B cell (primary cell): Measurements from ENCODE around the gene RAB8A. TPM values are rescaled to one million over a fixed set of nuclear protein-coding genes. Genes with fewer than 3 reads are reported as not detected.

Experiments
- ATAC-seq: fragments of 200-7000 bp; cut with Tn5 transposase; one replicate; pipeline ENCODE4 v1.10.0; 2021; ENCODE audit warnings: low read depth, mild to moderate bottlenecking, moderate number of reproducible peaks, moderate library complexity
- CTCF ChIA-PET: fragments of 350-600 bp; sonication (Branson Sonifier 250); formaldehyde crosslinking; loops from one replicate; lab custom pipeline; 2021; ENCODE audit warnings: antibody characterized with exemption, inconsistent platforms; lab: Charles Lee
- POLR2A ChIA-PET: fragments of 350-600 bp; sonication (Branson Sonifier 250); formaldehyde crosslinking; loops from one replicate; lab custom pipeline; 2021; ENCODE audit warnings: antibody characterized with exemption; lab: Charles Lee
- DNase-seq: peaks from one replicate; pipeline ENCODE4 v3.0.0; 2013
- H2AFZ ChIP-seq: 2 replicates; pipeline ENCODE4 v1.6.1; 2012; ENCODE audit warnings: mild to moderate bottlenecking, low read depth, low read length; ENCODE audit not compliant: insufficient read depth, poor library complexity, severe bottlenecking
- H3K27ac ChIP-seq, 2 donors: 1 replicate in 1 of 2; 2 replicates in 1 of 2; pipeline ENCODE4 v1.5.1; 2012 to 2013; ENCODE audit warnings: low read length in 2 of 2, mild to moderate bottlenecking in 2 of 2, moderate library complexity in 1 of 2
- H3K27me3 ChIP-seq, 4 experiments: fragments of 200-600 bp in 1 of 4; sonication (generic) in 1 of 4; replicated peaks in 1 of 4; 1 replicate in 2 of 4; 2 replicates in 2 of 4; pipeline versions ENCODE4 v1.6.1 to v1.7.0; 2013 to 2016; ENCODE audit warnings: low read length in 3 of 4, mild to moderate bottlenecking in 2 of 4, mixed read lengths in 1 of 4, moderate library complexity in 1 of 4; ENCODE audit not compliant: insufficient read depth in 4 of 4, control insufficient read depth in 3 of 4; ENCODE audit errors: control extremely low read depth in 1 of 4
- H3K36me3 ChIP-seq, 2 experiments: replicated peaks in 1 of 2; 1 replicate in 1 of 2; 2 replicates in 1 of 2; pipeline versions ENCODE4 v1.6.1 to v1.7.1; 2013; ENCODE audit warnings: low read length in 1 of 2; ENCODE audit not compliant: insufficient read depth in 2 of 2, control insufficient read depth in 1 of 2; ENCODE audit errors: control extremely low read depth in 1 of 2, extremely low read depth in 1 of 2
- H3K4me1 ChIP-seq, 2 donors: fragments of 200-600 bp in 1 of 2; sonication (generic) in 1 of 2; 1 replicate in 1 of 2; 2 replicates in 1 of 2; pipeline versions ENCODE4 v1.5.1 to v1.6.1; 2013 to 2017; ENCODE audit warnings: low read length in 2 of 2; ENCODE audit not compliant: control insufficient read depth in 2 of 2, insufficient read depth in 2 of 2
- H3K4me2 ChIP-seq: replicated peaks from 2 replicates; pipeline ENCODE3; 2012; ENCODE audit warnings: mild to moderate bottlenecking, low read depth, low read length; ENCODE audit not compliant: poor library complexity, severe bottlenecking
- H3K4me3 ChIP-seq, 5 experiments: fragments of 200-600 bp in 1 of 5; sonication (generic) in 1 of 5; 1 replicate in 3 of 5; 2 replicates in 2 of 5; pipeline versions ENCODE4 v1.5.1 to v1.7.0; 2011 to 2016; ENCODE audit warnings: low read length in 4 of 5, mild to moderate bottlenecking in 4 of 5, low read depth in 2 of 5, control low read depth in 1 of 5, moderate library complexity in 1 of 5; ENCODE audit not compliant: insufficient read depth in 1 of 5; ENCODE audit errors: control extremely low read depth in 1 of 5, extremely low read depth in 1 of 5
- H3K79me2 ChIP-seq: fragments of 200-600 bp; sonication (generic); one replicate; pipeline ENCODE4 v1.6.0; 2016; ENCODE audit warnings: low read length; ENCODE audit not compliant: control insufficient read depth, insufficient read depth
- H3K9ac ChIP-seq: fragments of 200-600 bp; sonication (generic); 2 replicates; pipeline ENCODE4 v1.6.1; 2017; ENCODE audit warnings: mild to moderate bottlenecking, low read length, moderate library complexity
- H3K9me3 ChIP-seq, 3 donors: one replicate each; pipeline versions ENCODE4 v1.6.1 to v1.7.1; 2013; ENCODE audit warnings: low read length in 2 of 3; ENCODE audit not compliant: control insufficient read depth in 2 of 3, insufficient read depth in 1 of 3; ENCODE audit errors: control extremely low read depth in 1 of 3
- H4K20me1 ChIP-seq: 2 replicates; pipeline ENCODE4 v1.6.0; 2012; ENCODE audit warnings: mild to moderate bottlenecking, low read length; ENCODE audit not compliant: insufficient read depth, control insufficient read depth, poor library complexity, severe bottlenecking
- H3K27ac Mint-ChIP-seq: one replicate; pipeline ENCODE4 v1.8.0; 2021; ENCODE audit warnings: mixed read lengths
- H3K27me3 Mint-ChIP-seq: one replicate; pipeline ENCODE4 v1.8.0; 2021; ENCODE audit warnings: mixed read lengths
- H3K4me1 Mint-ChIP-seq: one replicate; pipeline ENCODE4 v1.8.0; 2021; ENCODE audit warnings: mixed read lengths
- H3K4me3 Mint-ChIP-seq: one replicate; pipeline ENCODE4 v1.8.0; 2021; ENCODE audit warnings: mixed read lengths
- H3K9me3 Mint-ChIP-seq: one replicate; pipeline ENCODE4 v1.8.0; 2022; ENCODE audit warnings: mixed read lengths; ENCODE audit not compliant: insufficient read depth
- EZH2 ChIP-seq: IDR thresholded peaks from 2 replicates; pipeline ENCODE4 v1.6.1; 2012; ENCODE audit warnings: borderline replicate concordance, low read depth, mild to moderate bottlenecking, moderate library complexity, low read length; ENCODE audit not compliant: insufficient read depth, poor library complexity, severe bottlenecking
- WGBS: methylation state at CpG from one replicate; pipeline ENCODE4 v1.1.5; 2013; ENCODE audit warnings: missing lambda C conversion rate; ENCODE audit not compliant: insufficient coverage; 5-methylcytosine and 5-hydroxymethylcytosine counted together
- intact Hi-C: fragments of 100-400 bp; cut with micrococcal nuclease; formaldehyde crosslinking; loops from one replicate; pipeline ENCODE4 v1.10.0; 2022
- polyA plus RNA-seq: library from polyadenylated mRNA; depleted of rRNA; stranded (reverse); fragments of >200 nt; gene quantifications from 2 replicates; pipeline ENCODE4 v1.2.3, GENCODE V29; 2012
- total RNA-seq, 2 donors: library from RNA; stranded (reverse); fragments of 120-200 nt in 1 of 2; gene quantifications; 1 replicate in 1 of 2; 2 replicates in 1 of 2; pipeline versions ENCODE4 v1.2.3 to v1.2.4, GENCODE V29; 2013 to 2022
- TF ChIP-seq, protein P1 (sequence below): fragments of 200-600 bp; IDR thresholded peaks from one replicate; pipeline ENCODE4 v1.8.0; 2022; ENCODE audit warnings: antibody characterized with exemption, mild to moderate bottlenecking

RAB8A gene
- total and polyA plus RNA-seq, 2 donors (not counting 1 experiment from before 2014, with no cell fraction given), result 65.5 to 117 TPM

DNA sequence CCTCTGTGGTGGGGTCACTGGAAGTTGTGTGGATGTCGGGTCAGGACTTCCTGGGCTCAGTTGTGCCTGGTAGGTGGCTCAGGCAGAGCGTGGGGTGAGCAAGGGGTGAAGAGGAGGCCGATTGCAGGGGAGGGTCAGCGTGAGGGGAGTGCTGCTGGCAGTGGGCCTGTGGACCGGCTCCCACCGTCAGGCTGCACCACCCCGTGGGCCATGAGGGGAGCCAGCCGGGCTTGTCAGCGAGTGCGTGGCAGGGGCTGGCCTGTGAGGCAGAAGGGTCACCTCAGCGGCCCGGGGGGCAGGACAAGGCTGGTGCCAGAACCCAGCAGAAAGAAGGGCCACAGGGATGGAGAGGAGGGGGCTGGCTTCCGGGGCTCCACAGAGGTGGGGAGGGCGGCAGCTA is 13.3 kb downstream of the RAB8A start:
- Histone ChIP-seq H3K9me3 (no peaks in the 10 kb centered on the region), H4K20me1 (peaks cover 61% of the 10 kb centered on the region), H3K4me1 (peaks cover 12 to 16% of the 10 kb centered on the region in 2 donors), H3K4me3 (no peak overlapping the region), H3K27me3 (no peaks in the 10 kb centered on the region), H3K27ac (no peak overlapping the region), H3K79me2 (peaks cover 87% of the 10 kb centered on the region), H3K9ac (no peak overlapping the region), H3K4me2 (no peak overlapping the region), H2AFZ (no peak overlapping the region), H3K36me3 (peaks cover 0 to 94% of the 10 kb centered on the region in 2 experiments)
- TF ChIP-seq, protein P1, sequence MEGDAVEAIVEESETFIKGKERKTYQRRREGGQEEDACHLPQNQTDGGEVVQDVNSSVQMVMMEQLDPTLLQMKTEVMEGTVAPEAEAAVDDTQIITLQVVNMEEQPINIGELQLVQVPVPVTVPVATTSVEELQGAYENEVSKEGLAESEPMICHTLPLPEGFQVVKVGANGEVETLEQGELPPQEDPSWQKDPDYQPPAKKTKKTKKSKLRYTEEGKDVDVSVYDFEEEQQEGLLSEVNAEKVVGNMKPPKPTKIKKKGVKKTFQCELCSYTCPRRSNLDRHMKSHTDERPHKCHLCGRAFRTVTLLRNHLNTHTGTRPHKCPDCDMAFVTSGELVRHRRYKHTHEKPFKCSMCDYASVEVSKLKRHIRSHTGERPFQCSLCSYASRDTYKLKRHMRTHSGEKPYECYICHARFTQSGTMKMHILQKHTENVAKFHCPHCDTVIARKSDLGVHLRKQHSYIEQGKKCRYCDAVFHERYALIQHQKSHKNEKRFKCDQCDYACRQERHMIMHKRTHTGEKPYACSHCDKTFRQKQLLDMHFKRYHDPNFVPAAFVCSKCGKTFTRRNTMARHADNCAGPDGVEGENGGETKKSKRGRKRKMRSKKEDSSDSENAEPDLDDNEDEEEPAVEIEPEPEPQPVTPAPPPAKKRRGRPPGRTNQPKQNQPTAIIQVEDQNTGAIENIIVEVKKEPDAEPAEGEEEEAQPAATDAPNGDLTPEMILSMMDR, result no peak
- no peak for TF ChIP-seq EZH2
- Mint-ChIP-seq H3K27me3 (no peaks in the 10 kb centered on the region), H3K9me3 (no peaks in the 10 kb centered on the region), H3K4me3 (no peak overlapping the region), H3K4me1 (peaks cover 12% of the 10 kb centered on the region), H3K27ac (no peak overlapping the region)
- CTCF ChIA-PET, result no interaction called here
- WGBS, result 98% methylated on average over 14 of the region's 14 CpGs
- POLR2A ChIA-PET, result no interaction called here
- DNase-seq, result no peak
- ATAC-seq, result no peak
- intact Hi-C loops, result no loop called here

DNA sequence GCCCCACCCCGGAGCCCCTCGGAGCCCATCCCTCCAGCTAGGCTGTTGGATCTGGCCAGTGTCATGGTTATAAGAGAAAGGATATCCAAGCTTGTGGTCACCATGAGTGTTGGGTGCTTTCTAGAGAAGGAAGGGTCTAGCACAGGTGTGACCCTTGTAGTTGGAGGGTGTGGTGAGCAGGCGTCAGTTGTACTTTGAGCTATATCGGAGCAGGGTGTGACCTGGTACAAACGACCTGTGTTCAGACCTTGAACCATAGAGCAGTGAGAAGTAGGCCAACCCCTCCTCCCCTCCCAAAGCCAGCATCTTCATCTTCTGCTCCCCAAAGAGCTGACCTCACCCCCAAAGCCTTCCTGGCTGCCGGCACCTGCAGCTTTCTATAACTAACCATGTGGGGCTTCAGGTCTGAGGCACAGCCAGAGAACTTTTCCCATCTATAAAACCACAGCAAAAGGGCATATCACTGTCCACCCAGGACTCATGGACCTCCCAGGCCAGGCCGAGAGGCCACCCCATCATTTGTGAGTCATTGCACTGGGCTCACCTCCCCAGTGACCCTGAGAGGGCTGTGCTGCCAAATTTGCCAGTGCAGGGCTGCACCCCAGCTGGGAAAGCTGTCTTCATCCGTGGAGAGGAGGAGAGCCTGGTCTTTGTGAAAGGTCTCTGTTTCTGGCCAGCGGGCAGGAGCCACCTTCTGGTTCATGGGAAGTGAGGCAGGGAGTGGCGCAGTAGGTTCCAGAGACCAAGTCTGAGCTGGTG is 14.2 kb downstream of the RAB8A start:
- intact Hi-C loops, result no loop called here
- Histone ChIP-seq H2AFZ (no peak overlapping the region), H4K20me1 (peaks cover 61% of the 10 kb centered on the region), H3K27me3 (no peaks in the 10 kb centered on the region), H3K4me2 (no peak overlapping the region), H3K9me3 (no peaks in the 10 kb centered on the region), H3K4me3 (no peak overlapping the region), H3K27ac (no peak overlapping the region), H3K79me2 (peaks cover 81% of the 10 kb centered on the region), H3K4me1 (peaks cover 3 to 6% of the 10 kb centered on the region in 2 donors), H3K9ac (no peak overlapping the region), H3K36me3 (peaks cover 0 to 100% of the 10 kb centered on the region in 2 experiments)
- Mint-ChIP-seq H3K27ac (no peak overlapping the region), H3K4me1 (peaks cover 11% of the 10 kb centered on the region), H3K9me3 (no peaks in the 10 kb centered on the region), H3K4me3 (no peak overlapping the region), H3K27me3 (no peaks in the 10 kb centered on the region)
- 90% methylated on average over 10 of the region's 10 CpGs for WGBS
- DNase-seq (no peak), ATAC-seq (no peak)
- POLR2A ChIA-PET, result interaction anchor here (0.7 kb wide), 2 partner anchors 15 to 111 kb away, joined by 3 to 4 read pairs; no protein-coding TSS in a partner anchor
- no peak for TF ChIP-seq EZH2
- TF ChIP-seq, protein P1, result no peak
- CTCF ChIA-PET, result interaction anchor here (0.6 to 1.5 kb wide), 2 partner anchors 15 to 48 kb away, joined by 3 read pairs; no protein-coding TSS in a partner anchor
